H54 (cell line): ENCODE results near the gene NOP14.
"Not testable (repeated sequence)": the region's sequence is repeated elsewhere in the genome, so short reads cannot be mapped to it uniquely, and the experiment has no call there.

ENCODE experiments used
- DNase-seq: peaks from one replicate; pipeline ENCODE4 v3.0.0; 2011; ENCODE audit warnings: low spot score, mixed read lengths; ENCODE audit not compliant: insufficient read length
- FAIRE-seq: peaks from 3 replicates; lab custom pipeline; 2011; peaks lifted over from hg19 to GRCh38; lab: Jason Lieb, UNC
- POLR2A ChIP-seq: IDR thresholded peaks from 2 replicates; pipeline ENCODE4 v1.6.1; 2011; ENCODE audit warnings: low read depth, mild to moderate bottlenecking, low read length

The NOP14 gene

DNA sequence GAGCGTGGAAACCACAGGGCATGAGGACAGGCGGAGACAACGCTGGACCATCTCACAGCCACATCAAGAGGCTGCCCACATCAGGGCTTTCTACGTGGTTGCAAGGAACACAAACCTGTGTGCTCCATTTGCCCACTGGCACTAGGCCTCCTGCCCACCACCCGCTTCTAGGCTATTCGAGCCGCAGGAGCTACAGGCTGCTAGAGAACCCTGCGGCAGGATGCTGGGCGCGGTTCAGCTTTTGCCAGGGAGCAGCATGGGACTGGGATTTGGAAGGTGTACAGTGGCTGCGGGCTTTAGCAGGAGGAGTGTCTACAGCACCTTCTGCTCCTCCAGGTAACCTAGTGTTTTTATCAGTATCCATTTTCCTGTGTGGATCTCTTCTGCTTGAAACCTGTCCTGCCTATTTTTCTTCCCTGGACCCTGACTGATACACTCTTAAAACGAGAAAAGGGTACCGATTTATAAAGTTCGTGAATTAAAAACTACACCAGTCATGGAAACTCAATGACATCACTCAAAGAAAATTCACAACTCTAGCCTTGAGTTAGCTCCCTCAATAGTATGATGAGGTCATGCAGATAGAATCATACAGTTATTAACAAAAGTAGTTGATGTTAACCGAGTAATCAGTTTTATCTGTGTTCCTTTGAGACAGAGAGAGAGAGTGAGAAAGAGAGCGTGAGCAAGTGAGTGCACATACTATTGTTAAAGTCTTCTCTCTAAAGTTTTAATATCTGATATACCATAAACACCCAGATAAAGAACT, 12.8 kb downstream of the NOP14 start:
- FAIRE-seq (no peak), DNase-seq (no peak)
- TF ChIP-seq POLR2A = no peak

DNA sequence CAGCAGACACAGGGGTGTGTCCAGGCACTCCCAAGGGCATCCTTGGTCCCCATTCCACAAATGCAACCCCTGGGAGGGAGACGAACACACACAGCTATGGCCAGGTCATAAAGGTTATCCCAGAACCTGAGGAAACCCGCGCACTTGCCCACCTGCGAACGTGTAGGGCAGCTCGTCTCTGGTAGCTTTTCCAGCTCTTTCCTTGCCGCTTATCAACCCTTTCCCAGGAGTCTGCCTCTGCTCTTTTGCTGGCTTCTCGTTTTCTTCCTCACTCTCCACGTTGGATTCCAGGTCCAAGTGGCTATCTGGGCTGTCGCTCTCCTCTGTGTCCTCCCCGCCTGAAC, 13.5 kb downstream of the NOP14 start:
- no peak for TF ChIP-seq POLR2A
- no peak for DNase-seq
- no peak for FAIRE-seq

DNA sequence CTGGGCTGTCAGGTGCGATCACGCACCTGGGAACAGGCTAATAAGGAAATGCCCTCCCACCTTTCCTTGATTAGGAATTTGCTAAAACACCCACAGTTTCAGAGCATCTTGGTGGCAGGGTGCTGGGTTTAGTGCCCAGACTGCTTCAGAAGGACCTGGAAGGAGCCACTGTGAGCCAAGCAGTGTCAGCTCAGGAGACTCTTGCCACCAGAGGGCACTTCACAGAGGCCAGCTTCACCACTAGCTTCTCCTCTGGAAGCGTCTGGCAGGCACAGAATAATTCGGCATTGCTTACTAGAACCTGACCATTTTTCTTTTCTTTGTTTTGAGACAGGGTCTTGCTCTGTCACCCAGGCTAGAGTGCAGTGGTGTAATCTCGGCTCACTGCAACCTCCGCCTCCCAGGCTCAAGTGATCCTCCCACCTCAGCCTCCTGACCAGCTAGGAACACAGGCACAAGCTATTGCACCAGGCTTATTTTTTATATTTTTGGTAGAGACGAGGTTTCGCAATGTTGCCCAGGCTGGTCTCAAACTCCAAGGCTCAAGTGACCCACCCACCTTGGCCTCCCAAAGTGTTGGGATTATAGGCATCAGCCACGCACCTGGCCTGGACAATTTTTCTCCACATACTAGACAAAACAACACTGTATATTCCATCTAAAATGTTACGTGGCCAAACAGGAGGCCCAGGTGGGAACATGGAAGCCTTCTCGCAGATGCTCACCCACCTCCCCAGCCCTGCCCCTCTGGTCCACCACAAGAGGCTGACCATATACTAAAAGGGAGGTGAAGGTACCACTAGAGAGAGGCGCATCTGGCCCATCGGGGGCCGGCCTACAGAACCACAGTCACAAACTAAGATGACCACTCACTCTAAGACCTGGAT, 14.1 kb downstream of the NOP14 start:
- no peak for TF ChIP-seq POLR2A
- DNase-seq (no peak), FAIRE-seq (no peak)

DNA sequence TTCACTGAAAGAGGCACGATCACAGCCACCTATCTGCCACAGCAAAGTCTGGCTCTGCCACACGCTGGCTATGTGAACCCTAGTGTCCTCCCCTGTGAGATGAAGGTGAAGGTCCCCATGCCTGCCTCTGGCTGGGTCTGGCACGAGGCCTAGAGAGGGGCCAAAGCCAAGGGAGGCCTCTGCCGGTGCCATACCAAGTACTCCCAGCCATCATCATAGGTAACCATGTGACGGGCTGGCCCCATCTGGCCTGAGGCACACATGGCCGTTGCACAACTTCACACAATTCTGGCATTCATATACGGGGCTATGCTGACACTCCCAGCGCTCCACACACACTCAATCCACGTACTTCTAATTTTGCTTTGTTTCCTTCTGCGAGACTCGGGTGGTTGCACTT, 15.3 kb downstream of the NOP14 start:
- no peak for FAIRE-seq

DNA sequence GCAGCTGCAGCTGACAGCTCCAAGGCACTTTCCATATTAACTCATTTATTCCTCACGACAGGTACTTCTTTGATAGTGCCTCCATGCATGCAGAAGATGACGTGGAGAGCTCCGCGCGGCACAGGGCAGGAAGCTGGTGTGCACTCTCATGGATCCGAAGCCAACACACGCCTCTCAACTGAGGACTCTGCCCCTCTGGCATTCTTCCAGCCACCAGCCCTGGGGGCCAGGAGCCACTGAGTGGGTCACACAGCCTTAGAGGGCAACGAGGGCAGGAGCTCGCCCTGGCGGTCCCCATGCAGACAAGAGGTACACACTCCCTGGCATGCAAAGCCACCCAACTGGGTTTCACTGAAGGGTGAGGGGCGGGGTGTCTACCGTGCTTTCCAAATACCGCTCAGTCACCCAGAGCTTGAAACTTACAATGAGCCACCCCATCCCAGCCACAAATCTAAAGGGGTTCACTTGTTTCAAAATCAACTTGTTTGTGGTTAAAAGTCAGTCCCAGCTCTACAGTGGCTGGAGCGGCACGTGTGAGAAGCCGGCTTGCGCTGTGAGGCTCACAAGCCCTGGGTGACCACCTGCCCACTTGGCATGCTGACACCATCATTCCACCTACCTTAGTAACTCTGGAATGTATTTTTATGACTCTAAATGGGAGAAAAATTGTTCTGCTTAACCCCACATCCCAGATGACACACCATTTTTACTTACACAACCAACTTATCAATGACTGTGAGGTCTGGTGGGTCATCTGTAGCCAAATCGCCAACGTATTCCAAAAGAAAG, 16.2 kb downstream of the NOP14 start:
- DNase-seq (no peak), FAIRE-seq (no peak)
- TF ChIP-seq POLR2A = no peak

More for the DNA sequence above, 15.3 kb downstream of the NOP14 start:
- TF ChIP-seq POLR2A = no peak
- no peak for DNase-seq

DNA sequence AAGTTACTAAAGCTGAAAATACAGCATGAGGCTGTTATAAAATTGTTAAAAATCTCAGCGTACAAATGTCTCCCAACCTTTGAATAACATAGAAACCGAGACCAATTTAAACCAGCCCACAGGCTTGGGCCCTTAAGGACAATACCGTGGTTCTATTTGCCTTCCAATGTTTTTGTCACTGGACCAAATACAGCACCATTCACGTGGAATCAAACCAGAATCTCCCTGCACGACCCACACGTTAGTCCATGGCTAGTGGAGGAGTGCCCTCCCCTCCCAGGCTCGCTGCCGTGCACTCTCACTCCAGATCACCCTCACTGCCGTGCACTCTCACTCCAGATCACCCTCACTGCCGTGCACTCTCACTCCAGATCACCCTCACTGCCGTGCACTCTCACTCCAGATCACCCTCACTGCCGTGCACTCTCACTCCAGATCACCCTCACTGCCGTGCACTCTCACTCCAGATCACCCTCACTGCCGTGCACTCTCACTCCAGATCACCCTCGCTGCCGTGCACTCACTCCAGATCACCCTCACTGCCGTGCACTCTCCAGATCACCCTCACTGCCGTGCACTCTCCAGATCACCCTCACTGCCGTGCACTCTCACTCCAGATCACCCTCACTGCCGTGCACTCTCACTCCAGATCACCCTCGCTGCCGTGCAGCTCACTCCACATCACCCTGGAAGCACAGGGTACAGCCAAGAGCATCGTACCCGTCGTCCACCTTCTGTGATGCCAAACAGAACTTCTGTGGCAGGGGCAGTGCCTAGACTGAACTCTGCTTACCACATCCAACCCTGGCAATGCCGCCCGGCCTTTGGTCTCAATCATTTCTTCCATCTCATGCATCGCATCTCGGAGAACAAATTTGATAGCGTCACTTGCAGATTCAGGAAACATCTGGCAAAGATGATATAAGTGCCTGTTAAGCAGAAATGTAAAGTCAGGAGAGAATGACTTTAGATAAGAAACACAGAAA, 17.3 kb downstream of the NOP14 start:
- DNase-seq, FAIRE-seq: not testable (repeated sequence)

DNA sequence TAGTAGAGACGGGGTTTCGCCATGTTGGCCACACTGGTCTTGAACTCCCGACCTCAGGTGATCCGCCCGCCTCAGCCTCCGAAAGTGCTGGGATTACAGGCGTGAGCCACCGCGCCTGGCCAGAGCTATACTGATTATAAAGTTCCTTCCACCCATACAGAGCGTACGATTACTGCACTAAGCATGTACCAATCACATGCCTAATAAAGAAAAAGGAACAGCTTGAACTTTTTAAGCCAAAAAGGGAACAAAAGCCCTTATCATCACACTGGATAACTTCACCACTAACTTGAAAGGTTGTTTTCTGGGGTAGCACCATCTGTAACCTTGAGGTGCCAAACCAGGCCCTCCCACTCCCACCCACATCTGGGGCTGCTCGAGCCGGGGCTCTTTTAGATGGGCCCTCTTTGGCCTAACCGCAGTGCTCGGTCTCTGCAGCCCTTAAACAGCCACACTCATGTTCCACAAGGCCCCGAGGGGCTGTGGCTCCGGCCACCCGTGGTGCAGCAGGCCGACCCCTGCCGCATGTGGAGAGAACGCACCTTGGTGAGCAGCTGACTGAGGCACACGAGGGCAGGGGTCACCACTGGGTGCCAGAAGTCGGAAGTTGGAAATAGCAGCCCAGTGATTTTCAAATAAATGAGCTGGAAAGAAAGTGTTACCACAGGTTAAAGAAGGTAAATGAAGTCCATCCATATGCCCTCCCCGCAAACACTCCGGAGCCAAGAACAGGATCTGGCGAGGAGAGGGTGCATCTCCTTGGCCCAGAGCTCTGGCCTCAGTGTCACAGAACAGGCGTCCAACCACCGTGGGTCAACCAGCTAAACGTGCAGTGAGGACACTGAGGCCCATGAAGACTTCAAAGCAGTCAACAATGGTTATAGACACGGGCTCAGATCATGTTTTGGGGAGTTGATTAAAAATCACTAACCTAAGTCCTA, 18.4 kb downstream of the NOP14 start:
- FAIRE-seq = no peak
- DNase-seq = no peak
- TF ChIP-seq POLR2A = no peak

DNA sequence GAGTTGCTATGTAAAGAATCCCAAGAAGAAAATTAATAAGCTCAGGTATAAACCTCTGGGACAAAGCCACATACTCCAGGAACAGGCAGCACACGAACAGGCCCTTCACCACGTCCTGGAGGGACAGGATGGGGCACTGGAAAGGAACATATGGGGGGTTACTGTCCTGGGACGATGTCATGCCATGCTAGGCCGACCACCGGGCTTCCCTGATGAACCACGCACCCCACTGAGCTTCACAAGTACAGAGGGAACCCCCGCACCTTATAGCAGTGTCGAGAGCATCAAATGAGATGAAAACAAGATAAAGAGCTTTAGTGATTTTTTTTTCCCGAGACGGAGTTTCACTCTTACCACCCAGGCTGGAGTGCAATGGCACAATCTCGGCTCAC, 19.1 kb downstream of the NOP14 start:
- FAIRE-seq (no peak), DNase-seq (no peak)
- TF ChIP-seq POLR2A = no peak

DNA sequence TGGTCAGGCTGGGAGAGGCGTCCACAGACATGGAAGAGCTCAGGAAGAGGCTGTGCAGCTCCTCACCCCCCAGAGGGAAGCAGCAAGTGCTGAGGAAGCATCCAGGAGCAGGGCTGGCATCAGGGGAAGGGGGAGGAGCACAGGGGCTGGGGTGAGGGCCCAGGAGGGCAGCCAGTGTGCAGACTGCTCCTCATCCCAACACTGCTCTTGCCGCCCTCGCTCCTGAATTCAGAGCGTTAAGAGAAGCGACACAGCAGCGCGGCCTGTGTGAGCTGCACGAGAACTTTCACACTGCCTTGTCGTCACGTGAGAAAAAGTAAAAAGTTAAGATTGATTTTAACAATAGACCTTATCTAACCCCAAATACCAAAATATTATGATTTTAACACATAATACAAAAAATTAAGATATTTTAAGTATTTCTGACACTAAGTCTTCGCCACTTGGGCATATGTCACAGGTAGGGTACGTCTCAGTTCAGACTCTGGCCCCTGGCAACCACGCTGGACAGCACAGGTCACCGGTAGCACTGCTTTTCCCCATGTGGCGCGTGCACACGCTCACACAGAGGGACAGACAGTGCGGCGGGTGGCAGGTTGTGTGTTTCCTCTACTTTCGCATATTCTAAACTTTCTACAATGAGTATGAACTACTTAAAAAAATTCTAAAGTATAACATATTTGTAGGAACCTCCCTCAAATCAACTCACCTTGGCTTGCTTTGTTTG, 19.7 kb downstream of the NOP14 start:
- FAIRE-seq (no peak), DNase-seq (no peak)
- TF ChIP-seq POLR2A = no peak

DNA sequence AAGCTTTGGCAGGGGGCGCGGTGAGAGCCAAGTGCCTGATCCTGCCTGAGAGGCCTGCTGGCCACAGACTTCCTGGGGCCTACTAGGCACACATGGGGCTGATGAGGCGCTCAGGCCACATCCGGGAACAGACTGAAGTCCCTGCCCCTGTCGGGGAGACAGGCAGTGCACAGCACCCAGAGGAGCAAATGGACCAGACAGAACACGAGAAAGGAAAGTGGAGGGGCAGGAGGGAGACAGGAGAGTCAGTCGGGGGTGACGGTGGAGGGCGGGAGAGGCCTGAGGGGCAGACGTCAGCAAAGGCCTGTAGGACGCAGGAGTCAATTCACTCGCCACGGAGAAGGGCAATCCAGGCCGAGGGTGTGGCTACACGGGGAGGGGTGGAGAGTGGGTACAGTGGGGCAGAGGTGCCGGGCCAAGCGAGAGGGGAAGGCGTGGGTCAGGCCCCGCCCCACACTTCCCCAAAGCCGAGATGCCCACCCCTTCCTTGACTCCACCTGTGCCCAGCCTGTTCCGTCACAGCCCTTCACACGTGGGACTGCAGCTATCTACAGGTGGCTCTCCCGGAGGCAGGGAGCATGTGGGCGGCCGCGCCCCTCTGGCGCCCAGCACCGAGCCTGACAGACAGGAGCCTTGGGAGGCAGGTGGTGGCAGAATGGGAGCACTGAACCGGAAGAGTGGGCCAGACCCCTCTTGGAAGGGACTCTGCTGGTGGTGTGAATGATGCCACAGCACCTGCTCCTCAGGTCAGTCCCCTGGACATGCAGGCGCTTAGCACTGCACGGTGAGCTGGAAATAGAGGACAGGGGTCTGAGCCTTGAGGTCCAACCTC, 20.5 kb downstream of the NOP14 start:
- no peak for FAIRE-seq
- DNase-seq = no peak
- TF ChIP-seq POLR2A = no peak
